HS-5 (cell line): ENCODE data around the gene SCGB3A1.
A peak's percentile ranks its signal among the peaks of the same experiment; 100 is the strongest.

Experiments used
- DNase-seq: peaks from one replicate; pipeline ENCODE4 v3.0.0-alpha.2; 2012; ENCODE audit warnings: low read depth

SCGB3A1 gene

DNA sequence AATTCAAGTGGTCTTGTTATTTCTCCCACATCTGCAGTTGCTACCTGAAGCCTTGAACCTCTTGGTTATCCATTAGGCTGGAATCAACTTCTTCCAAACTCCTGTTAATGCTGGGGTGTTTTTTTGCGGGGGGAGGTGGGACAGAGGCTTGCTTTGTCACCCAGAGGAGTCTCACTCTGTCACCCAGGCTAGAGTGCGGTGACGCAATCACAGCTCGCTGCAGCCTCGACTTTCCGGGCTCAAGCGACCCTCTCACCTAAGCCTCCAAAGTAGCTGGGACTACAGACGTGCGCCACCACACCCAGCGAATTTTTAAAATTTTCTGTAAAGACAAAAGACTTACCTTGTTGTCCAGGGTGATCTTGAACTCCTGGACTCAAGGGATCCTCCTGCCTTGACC, 4.4 kb downstream of the SCGB3A1 start:
- DNase-seq: no peak

- no peak for DNase-seq
These were observed 5.1 kb downstream of the SCGB3A1 start for GRCh38 chr5:180586204-180586603.

DNA sequence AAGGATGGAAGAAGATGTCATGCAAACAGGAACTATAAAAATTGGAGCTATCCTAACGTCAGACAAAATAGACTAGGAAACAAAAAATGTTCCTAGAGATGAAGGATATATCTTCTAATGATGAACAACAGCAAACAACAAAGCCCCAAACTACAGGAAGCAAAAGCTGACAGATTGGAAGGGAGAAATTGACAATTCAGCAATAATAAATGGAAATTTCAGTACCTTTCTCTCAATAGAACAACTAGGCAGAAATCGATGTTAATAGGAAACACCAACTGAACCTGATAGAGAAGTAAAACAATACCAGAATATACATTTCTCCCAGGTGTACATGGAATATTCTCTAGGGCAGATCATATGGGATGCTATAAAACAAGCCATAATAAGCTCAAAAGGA, 7.6 kb downstream of the SCGB3A1 start:
- no peak for DNase-seq

DNA sequence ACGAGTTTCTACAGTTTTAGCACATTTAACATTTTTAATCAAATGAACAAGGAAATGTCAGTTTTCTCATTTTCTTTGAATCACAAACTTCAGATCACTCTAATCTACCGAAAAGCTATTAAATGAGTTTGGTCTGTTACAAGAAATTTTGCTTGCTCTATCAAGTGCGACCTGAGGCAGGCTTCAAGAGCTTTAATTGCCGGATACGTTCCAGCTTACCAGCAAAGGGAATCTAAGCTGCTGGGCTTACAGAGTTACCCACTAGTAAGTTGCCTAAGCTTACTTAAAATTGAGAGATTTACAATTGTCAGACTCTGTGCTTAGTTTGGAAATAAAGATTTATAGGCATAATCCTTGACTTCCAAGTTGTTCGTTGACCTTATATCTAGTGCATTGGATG, 10.6 kb downstream of the SCGB3A1 start:
- no peak for DNase-seq

GRCh38 chr5:180575571-180575970, 15.7 kb downstream of the SCGB3A1 start:
- no peak for DNase-seq

- no peak for DNase-seq
These were observed 22.4 kb downstream of the SCGB3A1 start for GRCh38 chr5:180568914-180569313.

DNA sequence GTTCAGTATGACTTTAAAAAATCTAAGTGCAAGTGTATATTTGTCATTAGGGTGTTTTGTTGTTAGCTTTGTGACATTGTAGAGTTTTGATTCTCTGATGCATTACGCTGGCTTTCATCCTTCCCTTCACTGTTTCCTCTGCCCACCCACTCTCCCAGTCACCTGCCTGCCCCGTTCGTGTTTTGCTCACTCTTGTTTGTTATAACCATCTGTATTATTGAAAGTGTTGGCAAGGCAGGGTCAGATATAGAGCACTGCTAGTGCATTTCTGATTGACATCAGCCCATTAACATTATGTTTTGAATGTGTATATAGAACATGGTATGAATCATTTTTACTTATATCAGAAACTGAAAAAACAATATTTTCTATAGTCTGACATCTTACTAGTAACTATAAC, 27.3 kb downstream of the SCGB3A1 start:
- no peak for DNase-seq

DNA sequence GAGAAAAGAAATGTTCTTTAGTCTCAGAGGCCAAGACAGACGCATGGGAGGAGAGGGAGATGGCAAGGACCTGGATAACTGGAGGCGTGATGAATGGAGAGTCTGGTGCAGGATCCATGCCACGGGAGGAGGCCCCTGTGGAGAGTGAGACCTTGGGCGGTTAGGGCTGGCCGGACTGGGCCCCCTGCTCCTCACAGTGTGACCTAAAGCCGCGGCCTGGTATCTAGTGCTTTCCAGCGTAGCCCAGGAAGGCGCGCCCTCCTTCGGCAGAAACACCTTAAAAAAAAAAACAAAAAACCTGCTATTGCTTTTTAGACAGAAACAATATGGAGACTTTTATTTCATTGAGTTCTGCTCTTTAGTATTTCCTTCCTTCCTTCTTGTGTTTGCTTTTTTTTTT, 33.1 kb downstream of the SCGB3A1 start:
- no peak for DNase-seq

GRCh38 chr5:180557217-180557809, 34.0 kb downstream of the SCGB3A1 start:
- peak; percentile 24 for DNase-seq

GRCh38 chr5:180555168-180555921, 36.0 kb downstream of the SCGB3A1 start:
- DNase-seq: no peak

- no peak for DNase-seq
These were observed 37.8 kb downstream of the SCGB3A1 start for GRCh38 chr5:180553530-180553929.

- no peak for DNase-seq
These were observed 42.7 kb downstream of the SCGB3A1 start for GRCh38 chr5:180548563-180548962.

- no peak for DNase-seq
These were observed 46.1 kb downstream of the SCGB3A1 start for GRCh38 chr5:180545248-180545647.

DNA sequence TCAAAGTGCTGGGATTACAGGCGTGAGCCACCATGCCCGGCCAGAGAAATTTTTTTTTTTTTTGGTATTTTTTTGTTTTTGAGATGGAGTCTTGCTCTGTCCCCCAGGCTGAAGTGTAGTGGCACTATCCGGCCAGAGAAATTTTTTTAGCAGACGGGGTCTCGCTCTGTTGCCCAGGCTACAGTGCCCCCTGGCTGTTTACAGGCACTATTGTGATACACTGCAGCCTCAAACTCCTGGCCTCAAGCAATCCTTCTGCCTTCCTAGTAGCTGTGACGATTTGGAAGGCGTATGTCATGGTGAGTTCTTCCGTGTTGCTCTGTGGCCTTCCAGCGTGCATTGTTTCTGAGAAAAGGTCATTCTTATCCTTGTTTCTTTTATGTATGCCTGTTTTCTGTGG, 49.6 kb downstream of the SCGB3A1 start:
- DNase-seq: no peak
